COR-L47 (cell line): ENCODE data around the gene LSG1.

Experiments used
- DNase-seq: peaks from one replicate; lab custom pipeline; 2025; lab: John Stamatoyannopoulos, UW

LSG1 gene

DNA sequence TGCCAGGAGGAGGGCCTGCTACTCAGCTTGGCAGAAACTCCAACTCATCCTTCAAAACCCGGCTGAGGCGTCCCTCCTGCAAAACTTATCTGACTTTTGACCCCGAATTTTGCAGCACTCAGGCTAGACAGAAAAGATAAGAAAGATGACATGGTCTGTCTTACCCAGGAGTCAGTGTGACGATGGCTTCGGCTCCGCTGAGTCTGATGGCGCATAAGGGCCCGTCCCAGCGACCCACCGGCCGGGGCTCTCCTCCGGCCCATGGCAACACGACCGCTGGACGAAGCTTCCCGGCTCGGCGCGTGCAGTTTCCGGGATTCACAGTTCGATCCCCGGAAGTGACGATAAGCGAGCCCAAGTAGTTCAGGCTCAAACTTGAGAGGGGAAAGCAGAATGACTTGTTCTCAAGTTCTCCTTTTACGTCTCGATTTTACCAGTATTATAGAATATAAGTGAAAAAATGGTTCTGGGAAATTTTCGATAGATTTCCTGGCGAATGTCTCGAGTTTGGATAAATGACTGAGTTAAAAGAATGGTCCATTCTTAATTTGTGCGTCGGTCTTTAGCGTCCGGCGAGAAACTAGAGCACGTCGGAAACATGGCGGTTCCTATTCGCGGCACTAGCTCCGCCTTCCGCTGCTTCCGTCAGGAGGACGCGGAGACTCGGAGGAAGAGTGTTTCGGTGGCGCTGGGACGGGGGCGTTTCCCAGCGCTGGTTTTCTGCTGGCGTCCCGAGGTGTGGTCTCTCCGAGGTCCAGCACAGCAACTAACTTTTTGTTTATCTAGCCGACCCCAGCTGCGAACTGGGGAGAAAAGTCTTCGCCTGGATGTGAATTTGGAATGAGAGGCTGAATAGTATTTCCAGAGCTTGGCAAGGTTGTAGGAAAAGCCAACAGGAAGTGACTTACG lies at the start of gene LSG1:
Gene LSG1, minus strand, starts transcription at position 292 of the 909 bp plus-strand sequence. Its CDS starts 29 bp downstream, at position 263.
- DNase-seq = peak; percentile 97

DNA sequence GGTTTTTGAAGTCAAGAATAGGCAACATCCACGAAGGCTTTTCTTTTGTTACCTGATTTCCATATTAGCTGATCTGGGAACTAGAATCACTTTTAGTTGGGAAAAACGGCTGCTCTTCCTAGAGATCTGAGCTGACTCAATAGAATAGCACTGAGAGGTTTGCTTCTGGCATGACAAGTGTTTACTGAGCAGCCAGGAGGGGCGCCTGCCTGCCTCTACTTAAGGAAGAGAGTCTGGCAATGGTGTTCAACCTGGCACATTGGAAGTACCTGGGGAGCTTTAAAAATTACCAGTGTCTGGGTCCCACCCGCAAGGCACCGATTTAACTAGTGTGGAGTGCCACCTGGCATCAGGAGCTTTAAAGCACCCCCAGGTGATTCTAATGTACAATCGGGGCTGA lies 48.1 kb upstream of the LSG1 start:
- DNase-seq = no peak

DNA sequence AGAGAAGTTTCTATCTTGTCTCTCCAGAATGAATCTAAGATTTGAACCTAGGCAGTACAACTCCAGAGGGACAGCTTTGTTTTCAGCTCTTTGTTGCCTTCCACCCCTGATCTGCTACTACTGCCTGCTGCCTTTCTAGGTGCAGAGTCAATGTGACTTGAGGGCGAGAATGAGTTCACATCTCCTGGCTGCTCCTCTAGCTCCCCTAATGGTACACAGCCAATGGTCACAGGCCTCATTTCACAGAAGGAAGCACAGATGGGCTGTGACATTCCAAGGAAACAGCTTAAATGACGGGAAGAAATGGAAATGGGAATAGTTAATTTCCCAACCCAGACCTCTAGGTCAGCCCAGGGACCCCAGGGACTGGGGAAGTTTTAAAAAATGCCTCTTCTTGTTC lies 46.1 kb upstream of the LSG1 start:
- DNase-seq = no peak

DNA sequence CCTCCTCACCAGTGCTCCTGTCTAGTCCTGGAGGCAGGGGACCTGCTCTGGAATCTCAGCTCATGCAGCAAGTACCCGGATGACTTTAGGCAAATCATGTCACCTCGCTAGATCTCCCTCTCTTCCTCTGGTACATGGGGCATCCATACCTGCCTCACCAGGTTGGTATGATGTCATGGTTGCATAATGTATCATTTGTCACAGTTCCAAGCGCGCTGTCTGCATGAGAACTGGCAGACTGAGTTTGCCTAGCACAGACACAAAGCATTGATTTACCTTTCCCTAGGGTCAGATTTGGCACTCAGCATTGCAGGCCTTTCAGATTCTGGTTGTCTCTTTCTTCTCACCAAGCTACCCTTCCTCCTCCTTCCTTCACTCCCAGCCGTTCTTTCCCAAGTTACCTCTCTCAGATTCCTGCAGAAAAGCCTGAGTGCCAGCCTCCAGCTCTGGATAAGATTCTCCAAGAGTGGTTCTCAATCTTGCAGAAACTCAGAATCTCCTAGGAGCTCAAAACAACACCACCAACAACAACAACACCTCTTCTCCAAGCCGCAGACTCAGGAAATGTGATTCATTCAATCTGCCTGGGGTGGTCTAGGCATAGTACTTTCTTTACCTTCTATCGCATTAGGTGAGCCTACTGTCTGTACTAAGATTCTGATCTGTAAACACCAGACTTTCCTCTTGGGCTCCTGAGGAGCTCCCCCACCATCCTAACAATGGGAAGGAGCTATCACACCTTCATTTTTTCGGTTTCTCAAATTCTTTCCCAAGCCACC lies 43.2 kb upstream of the LSG1 start:
- DNase-seq = no peak

DNA sequence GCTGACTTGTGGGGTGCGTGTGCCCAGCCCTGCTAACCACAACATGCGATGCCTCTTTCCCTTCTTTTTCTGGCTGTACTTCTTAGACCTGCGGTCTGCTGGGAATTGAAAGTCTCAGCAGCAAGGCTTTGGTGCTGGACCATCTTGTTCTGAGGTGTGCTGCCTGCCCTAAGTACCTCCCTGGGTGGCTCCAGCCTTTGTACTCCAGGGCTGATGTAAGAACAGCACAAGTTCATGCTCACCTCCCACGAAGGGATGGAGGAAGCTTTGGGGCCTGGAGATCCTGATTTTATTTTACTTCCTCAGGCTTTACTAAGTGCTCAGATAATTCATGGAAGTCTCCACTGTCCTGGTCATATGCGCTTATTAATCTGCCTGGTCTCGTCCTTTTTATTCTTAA lies 42.6 kb upstream of the LSG1 start:
- no peak for DNase-seq

DNA sequence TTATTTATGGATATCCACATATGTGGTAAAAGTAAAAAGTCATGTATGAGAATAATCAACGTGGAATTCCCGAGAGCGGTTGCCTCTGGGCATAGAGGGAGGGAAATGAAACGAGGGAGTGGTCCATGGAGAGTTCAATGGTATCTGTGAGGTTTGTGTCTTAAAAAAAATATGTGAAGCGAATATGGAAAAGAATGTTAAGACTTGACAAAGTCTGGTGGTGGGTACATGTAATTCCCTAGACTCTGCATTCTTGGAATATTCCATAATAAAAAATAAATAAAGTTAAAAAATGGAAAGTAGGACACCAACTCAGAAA lies 42.1 kb upstream of the LSG1 start:
- no peak for DNase-seq

DNA sequence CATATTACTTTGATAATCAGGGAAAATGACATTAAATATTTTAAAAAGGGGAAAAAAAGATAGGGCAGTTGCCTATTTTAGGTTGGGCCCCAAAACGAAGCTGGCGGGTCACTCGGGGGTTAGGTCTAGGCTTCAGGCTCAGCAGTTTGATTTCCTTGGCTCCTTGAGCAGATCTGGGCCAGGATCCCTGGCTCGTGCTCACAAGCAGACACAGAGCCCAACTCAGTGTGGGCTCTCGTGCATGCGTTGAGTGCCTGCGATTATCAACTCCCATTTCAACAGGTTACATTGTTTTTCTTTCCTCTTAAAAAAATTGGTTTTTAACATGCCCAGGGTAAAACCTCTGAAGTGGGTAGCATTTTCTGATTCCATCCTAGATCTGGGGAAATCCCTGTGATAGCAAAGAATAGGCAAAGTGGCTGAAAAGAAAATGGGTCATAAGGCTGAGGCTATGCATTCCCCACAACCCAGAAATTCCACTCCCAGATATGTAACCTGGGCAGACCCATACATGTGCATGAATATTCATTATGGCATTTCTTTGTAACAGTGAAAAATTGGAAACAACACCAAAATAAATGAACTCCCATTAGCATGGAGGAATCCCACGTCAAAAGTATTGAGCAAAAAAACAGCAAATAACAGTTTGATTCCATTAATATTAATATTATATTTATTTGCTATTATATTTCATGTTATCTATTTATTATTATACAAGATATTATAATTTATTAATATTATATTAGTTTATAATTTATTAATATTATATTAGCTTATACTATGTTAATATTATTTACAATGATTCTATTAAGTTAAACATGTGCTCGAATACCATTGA lies 41.5 kb upstream of the LSG1 start:
- no peak for DNase-seq

DNA sequence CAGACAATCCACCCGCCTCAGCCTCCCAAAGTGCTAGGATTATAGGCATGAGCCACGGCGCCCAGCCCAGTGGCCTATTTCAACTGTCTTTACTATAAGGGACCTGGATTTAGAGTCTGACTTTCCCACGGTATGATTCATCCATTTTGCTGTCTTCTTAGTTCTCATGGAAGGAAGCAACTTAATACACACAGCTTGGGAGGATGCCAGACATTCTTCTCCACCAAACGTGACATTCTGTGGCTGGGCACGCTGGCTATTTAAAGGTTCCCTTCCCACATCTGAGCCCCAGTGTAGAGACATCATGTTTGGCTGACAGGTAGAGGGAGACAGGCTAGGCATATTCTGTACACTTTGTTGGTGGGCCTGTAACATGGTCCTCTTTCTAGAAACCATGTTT lies 39.9 kb upstream of the LSG1 start:
- DNase-seq = no peak

DNA sequence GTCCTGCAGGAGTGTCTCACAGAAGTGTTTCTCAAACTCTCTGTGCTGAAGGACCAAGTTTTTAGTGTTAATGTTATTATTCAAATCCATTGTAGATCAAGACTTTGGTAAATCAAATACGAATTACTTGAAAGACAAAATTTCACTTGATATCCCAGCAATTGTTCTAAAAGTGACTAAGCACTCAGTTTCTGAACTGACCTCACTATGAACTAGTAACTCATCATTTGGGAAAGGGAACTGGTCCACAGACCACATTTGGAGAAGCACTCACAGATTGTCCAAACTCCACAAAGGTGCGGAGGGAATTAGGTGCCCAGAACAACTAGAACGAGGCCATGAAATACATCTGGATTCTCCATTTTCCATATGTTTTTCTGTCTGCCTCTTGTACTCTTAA lies 39.3 kb upstream of the LSG1 start:
- no peak for DNase-seq

DNA sequence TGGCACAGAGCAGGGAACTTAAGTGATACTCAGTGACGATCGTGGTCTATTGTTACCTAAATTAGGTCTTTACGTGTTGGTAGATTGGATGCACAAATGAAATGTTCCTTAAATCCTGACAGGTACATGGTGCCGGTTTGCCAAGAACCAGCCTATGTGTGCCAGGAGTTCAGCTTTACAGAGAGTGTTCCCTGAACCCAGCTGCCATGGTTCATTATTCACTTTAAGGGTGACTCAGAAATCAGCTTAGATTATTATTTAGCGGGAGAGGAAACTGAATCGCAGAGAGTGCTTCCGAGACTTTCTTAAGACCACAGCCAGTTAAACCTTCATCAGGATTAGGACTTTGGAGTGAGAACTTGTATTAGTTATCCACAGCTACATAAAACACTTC lies 35.2 kb upstream of the LSG1 start:
- DNase-seq = no peak

DNA sequence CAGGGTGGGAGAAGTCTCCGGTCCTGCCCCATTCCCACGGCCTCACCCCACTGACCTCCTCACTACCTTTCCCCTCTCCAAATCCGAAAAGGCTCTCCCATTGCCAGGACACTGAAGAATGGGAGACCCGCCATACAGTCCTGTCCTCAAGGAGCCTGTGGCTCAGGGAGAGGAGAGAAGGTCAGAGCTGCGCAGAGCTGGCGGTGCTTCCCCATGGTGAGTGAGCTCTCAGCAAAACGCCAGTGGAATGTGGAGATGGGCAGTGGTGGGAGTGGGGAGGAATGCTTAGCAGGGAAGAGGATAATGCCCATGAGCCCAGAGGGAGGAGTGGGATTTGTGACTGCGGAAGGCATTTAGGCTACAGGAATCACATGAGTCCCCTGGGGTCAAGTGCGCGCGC lies 33.8 kb upstream of the LSG1 start:
- no peak for DNase-seq

DNA sequence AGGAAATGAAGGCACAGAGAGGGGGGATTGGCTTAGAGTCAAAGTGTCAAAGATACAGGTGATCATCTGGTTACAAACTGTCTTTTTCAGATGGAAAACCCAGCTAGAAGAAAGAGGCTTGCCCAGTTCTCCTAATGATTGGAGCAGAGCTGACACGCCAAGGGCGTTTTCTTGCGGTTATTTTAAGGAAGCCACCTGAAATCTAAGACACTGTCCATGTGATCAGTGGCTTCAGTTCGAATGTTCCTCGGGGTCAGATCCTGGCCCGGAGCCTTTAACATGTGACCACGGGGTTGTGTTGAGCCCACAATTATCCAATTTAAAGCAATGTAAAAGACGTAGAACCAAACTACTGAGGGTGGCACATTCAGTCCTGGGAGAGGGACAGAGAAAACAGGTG lies 33.2 kb upstream of the LSG1 start:
- DNase-seq = no peak

DNA sequence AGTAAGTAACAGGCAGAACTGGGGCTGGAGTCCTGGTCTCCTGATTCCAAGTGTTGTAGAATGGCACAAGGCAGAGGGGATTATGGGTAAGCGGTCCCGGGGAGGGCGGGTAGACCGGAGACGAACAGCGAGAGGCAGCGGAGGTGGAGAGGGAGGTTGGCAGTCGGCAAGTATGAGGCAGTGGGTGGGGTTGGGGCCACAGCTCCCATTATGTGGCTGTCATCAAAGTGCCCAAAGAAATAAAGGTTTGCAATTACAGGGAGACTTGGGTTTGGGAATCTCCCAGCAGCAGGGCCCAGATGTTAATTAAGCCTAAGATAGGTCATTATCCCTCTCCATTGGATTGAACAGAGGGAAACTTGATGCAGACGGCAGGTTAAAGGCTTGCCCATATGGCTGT lies 30.6 kb upstream of the LSG1 start:
- no peak for DNase-seq

DNA sequence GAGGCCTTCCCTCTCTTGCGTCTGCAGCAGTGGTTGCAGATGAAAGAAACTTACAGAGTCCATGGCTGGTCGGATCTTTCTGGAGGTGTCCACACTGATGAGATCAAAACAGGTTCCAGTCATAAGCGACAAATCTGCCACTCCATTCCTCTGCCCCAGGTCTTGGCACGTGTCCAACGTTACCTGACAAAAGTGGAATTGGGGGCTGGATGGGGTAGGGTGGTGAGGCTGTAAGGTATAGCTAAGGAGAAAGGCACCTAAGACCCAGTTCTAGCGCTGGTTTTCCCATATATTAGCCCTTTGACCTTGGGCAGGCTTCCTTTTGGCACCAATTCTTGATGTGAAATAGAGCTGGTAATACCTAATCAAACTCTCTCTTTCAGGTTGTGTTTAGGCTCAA lies 24.7 kb upstream of the LSG1 start:
- DNase-seq = no peak

DNA sequence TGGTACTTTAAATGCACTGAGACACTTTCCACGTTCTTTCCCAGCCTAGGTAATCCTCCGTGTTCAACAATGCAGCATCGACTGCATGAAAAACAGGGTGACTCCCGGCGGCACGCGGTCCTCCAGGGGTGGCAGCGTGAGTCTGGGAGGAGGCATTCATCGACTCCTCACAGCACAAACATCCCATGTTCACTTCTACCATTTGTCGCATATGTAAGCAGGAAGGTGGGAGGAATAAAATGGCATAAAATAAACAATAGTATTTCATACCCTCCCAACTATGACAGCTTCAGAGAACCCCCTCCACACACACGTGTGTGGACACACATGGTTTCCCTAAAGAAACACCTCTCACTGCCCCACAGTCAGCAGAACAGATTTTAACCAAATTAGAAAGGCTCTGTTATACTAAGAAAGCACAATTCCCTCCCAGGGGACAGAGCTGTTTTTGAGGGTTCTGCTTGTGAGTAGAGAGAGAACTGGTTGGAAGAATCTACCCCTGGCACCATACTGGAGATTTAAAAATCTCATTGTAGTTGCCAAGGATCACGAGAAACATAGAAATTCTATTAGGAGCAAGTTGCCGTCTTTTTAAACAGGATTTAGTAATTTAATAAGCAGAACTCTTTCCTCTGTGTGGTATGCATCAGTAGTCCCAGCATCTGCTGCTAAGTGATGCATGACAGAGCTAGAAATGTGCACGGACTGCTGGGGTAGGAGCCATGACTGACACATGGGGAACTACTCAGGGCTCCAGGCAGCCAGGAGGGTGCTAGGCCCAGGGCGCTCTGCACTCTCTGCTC lies 19.7 kb upstream of the LSG1 start:
- DNase-seq = no peak

DNA sequence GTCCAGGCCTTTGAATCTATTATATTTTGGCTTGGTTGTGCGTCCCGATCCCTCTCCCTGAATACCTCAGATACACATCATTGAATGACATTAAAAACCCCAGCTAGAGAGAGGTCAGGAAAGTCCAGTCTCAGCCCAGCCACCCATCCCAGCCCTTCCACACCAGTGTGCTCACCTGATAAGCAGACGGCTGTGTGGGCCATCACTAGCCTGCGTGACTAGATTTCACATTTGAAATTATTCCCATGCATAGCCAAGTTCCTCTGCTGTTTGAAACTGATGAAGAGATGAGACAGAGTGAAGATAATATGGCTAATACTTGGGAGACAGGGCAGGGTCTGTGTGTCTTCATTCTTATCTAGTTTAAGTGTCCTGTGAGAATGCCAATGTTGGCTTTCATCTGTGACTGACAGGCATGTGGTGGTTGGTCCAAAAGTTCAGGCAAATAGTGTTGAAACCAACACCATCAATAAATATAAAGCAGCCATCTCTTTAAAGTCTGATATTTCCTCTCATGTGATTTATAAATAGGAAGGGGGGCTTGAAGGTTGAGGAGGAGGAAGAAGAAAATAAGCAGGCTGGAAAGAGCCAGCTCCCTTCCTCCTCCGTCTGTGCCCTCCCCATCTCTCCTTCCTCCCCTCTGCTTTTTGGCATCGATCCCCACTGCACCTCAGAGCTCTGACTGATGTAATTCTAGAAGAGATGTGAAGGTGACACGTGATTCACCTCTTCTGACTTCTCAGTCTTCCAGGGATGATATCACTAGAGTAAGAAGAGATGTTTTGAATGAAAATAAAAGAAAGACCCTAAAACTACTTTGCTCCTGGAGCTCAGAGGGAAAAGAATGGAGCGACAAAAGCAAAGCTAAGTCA lies 18.7 kb upstream of the LSG1 start:
- DNase-seq = no peak

DNA sequence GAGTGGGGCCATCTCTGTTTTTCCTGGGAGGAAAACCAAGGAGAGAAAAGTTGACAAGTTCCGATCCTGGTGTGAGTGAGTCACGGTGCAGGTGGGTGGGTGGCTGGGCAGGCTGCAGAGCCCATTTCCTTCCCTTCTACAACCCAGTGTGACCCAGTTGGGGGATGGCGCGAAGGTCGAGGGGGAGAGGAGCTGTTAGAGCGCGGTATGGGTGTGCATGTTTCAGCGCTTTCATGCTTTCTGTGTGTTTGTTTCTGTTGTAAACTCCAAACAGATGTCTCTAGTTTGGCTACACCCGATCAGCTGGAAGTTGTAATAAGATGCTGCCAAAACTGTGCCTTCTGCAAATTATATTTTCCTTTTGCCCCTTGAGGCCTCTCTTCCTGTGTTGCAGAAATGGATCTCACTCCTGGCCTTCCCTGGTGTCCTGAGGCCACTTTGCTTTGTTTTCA lies 17.5 kb upstream of the LSG1 start:
- no peak for DNase-seq

DNA sequence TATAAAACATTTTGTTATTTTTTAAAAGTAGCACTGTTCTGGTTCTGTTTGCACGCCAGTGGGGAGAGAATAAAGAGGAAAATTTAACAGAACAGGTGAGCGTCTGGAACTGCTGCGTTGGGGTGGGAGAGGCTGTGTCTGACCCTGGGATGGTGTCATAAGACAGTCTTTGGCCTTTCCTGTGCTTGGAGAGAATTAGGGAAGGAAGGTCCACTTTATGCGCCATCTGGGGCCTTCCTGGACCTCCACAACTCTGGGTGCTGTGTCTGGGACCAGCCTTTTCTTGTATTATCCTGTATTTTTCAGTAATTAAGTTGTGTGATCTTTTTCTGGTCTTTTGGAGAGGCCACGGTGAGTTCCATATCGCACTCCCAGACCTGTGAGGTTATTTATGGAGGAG lies 17.0 kb upstream of the LSG1 start:
- no peak for DNase-seq

DNA sequence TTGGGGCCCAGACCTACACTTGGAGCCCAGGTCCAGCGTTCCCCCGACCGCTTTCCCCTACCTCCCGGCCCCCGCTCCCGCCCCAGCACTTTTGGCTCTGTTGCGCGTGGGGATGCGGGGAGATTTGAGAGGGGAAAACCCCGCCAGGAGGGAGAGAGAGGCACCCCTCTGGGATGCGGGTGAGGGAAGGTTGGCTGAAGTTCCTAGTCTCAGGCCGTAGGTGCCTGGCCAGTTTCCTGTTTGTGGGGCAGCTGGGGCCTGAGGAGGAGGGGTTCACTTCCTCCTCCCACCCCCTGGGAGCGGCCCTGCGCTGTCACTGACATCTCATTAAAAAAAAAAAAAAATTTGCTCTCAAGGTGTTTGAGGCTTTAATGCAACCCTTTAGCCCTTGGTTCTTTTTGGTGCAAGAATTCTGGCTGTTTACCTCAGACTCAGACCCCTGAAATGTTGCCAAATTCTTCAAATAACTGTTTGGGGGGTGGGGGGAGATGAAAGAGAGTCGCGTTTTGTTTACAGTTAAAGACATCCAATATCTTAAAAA lies 16.3 kb upstream of the LSG1 start:
- peak; percentile 24 for DNase-seq

DNA sequence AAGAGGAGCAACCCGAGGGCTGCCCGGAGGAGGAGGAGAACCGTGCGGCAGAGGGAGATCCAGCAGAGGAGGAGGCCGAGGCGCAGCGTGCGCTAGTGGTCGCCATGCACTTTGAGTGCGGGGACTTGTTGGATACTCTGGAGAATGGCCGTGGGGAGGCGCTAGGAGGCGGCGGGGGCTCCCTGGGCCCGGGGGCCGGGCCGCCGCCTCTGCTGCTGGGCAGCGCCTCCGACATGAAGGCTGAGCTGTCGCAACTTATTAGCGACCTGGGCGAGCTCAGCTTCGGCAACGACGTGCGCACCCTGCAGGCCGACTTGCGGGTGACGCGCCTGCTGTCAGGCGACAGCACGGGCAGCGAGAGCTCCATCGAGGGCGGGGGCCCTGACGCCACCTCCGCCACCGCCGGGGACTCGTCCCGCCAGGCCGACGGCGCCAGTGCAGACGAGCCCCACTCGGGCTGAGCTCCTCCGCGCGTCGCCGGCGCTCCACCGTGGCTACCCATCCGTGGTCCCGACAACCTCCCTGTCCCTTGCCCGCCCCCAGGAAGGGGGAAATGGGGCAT lies 15.7 kb upstream of the LSG1 start:
- peak; percentile 80 for DNase-seq
